GM10266 (cell line): ENCODE data around the gene STX12.
"Not testable (repeated sequence)": the region's sequence is repeated elsewhere in the genome, so short reads cannot be mapped to it uniquely, and the experiment has no call there.

Experiments used
- DNase-seq: peaks from one replicate; pipeline ENCODE4 v3.0.0; 2012; ENCODE audit errors: extremely low spot score
- CTCF ChIP-seq: IDR thresholded peaks from 2 replicates; pipeline ENCODE4 v1.5.1; 2012; ENCODE audit warnings: mild to moderate bottlenecking, low read depth; ENCODE audit not compliant: control insufficient read depth, insufficient read depth; ENCODE audit errors: missing control alignments

Gene STX12

GRCh38 chr1:27864264-27864895 lies 91.4 kb downstream of the STX12 start:
- peak; percentile 69 for DNase-seq
- TF ChIP-seq CTCF: no peak

GRCh38 chr1:27865821-27866220 lies 92.8 kb downstream of the STX12 start:
- DNase-seq: no peak

GRCh38 chr1:27868556-27868931 lies 95.5 kb downstream of the STX12 start:
- no peak for TF ChIP-seq CTCF
- DNase-seq: no peak

More at GRCh38 chr1:27865821-27866220, 92.8 kb downstream of the STX12 start:
- no peak for TF ChIP-seq CTCF

- DNase-seq: peak; percentile 55
- TF ChIP-seq CTCF: no peak
Observed at GRCh38 chr1:27868932-27869718, 96.1 kb downstream of the STX12 start.

GRCh38 chr1:27869719-27870085 lies 96.7 kb downstream of the STX12 start:
- no peak for DNase-seq

GRCh38 chr1:27871076-27871475 lies 98.1 kb downstream of the STX12 start:
- DNase-seq: not testable (repeated sequence)

More at GRCh38 chr1:27869719-27870085, 96.7 kb downstream of the STX12 start:
- TF ChIP-seq CTCF: no peak

GRCh38 chr1:27872059-27872801 lies 99.2 kb downstream of the STX12 start, which contains the start of gene THEMIS2:
Gene THEMIS2 (plus strand): TSS chr1:27872544. CDS start chr1:27872572, 28 bp downstream.
- peak; percentile 90 for DNase-seq

More at GRCh38 chr1:27872059-27872801, 99.2 kb downstream of the STX12 start, which contains the start of gene THEMIS2:
- TF ChIP-seq CTCF: no peak
